Adrenal gland (tissue), 12 donors: ENCODE data around the gene OXGR1. TPM values are rescaled to one million over a fixed set of nuclear protein-coding genes. Genes with fewer than 3 reads are reported as not detected.
A peak's percentile ranks its signal among the peaks of the same experiment; 100 is the strongest.

Experiments
- DNase-seq, 7 donors: peaks; one replicate each; pipeline ENCODE4 v3.0.0-alpha.2; 2019 to 2020
- H3K27ac ChIP-seq, 5 donors: fragments of 200-600 bp; sonication (generic) in 4 of 5; 1 replicate in 3 of 5; 2 replicates in 2 of 5; pipeline versions ENCODE4 v1.5.1 to v1.8.0; 2016 to 2020; ENCODE audit warnings: mild to moderate bottlenecking in 1 of 5
- H3K27me3 ChIP-seq: fragments of 200-600 bp; 2 replicates; pipeline ENCODE4 v1.8.0; 2021
- H3K36me3 ChIP-seq, 2 donors: fragments of 200-600 bp; replicated peaks in 1 of 2; 1 replicate in 1 of 2; 2 replicates in 1 of 2; pipeline versions ENCODE4 v1.5.1 to v1.8.0; 2018 to 2022
- H3K4me1 ChIP-seq, 2 donors: fragments of 200-600 bp; replicated peaks in 1 of 2; 1 replicate in 1 of 2; 2 replicates in 1 of 2; pipeline versions ENCODE4 v1.5.1 to v1.8.0; 2018 to 2021
- H3K4me3 ChIP-seq, 4 donors: fragments of 200-600 bp; sonication (generic) in 3 of 4; one replicate each; pipeline ENCODE4 v1.5.1; 2016 to 2018
- H3K9me3 ChIP-seq, 3 donors: fragments of 200-600 bp; sonication (generic) in 1 of 3; replicated peaks in 1 of 3; 1 replicate in 2 of 3; 2 replicates in 1 of 3; pipeline versions ENCODE4 v1.5.1 to v1.8.0; 2016 to 2021
- CTCF ChIP-seq, 6 experiments: fragments of 450-650 bp in 4 of 6; fragments of 200-600 bp in 2 of 6; sonication (generic) in 1 of 6; IDR thresholded peaks; 1 replicate in 5 of 6; 2 replicates in 1 of 6; pipeline versions ENCODE4 v1.5.1 to v1.8.0; 2016 to 2021; ENCODE audit warnings: antibody characterized with exemption in 6 of 6, mild to moderate bottlenecking in 2 of 6, moderate library complexity in 1 of 6
- POLR2A ChIP-seq, 2 donors: fragments of 450-650 bp; IDR thresholded peaks; one replicate each; pipeline ENCODE4 v1.6.1; 2017; ENCODE audit warnings: antibody characterized with exemption in 2 of 2, mild to moderate bottlenecking in 2 of 2, moderate library complexity in 1 of 2
- WGBS, 4 donors: extraction: QIAGEN DNeasy Blood & Tissue Kit in 2 of 4; methylation state at CpG; one replicate each; pipeline versions ENCODE4 v1.1.5 to v1.1.7; 2013 to 2017; 5-methylcytosine and 5-hydroxymethylcytosine counted together
- intact Hi-C, 2 donors: fragments of 100-400 bp; cut with DNase I; formaldehyde crosslinking; loops; one replicate each; pipeline versions ENCODE4 v1.14.1 to v1.15.0; 2022 to 2023
- polyA plus RNA-seq, 3 donors: library from polyadenylated mRNA; stranded (reverse); fragments of 200-250 nt in 2 of 3; fragments of 350-450 nt in 1 of 3; fragmentation: Illumina TruSeq in 1 of 3; extraction: RNeasy Lipid Tissue Mini Kit (QIAGEN cat#74804) in 1 of 3; gene quantifications; one replicate each; pipeline ENCODE4 v1.2.3, GENCODE V29; 2013 to 2014
- total RNA-seq, 9 donors: library from RNA; depleted of rRNA in 4 of 9; stranded (reverse); fragments of >200 nt in 4 of 9; fragments of 120-200 nt in 1 of 9; fragmentation: NEBNext Ultra II Directional in 1 of 9; extraction: Animal tissue kit (Norgen Biotek cat#: 25700) in 1 of 9; gene quantifications; one replicate each; pipeline versions ENCODE4 v1.1.0 to v1.2.4, GENCODE V29; 2013 to 2023
- donor health status: healthy with polysubstance abuse.
- donor health status: Bipolar disorder and iron deficiency.
- donor health status: DM: yes; HTN: yes; CAD: no.
- donor health status: DM: no; HTN: no; CAD: no.
- donor health status: DM: no; HTN: no; CAD: no.
- donor health status: DM: yes; HTN: yes; CAD: no.

OXGR1 gene
- total and polyA plus RNA-seq, 12 donors = 0.11 to 0.13 TPM; not detected in 10

- DNase-seq = peak in 1 of 7 donors; percentile 20
- 51 to 63% (median 58%) methylated on average over 6 of the region's 6 CpGs for WGBS, 4 donors
- no peak overlapping the region for H3K4me3 ChIP-seq
- intact Hi-C loops = no loop called here
- no peaks in the 10 kb centered on the region for H3K9me3 ChIP-seq
- no peak for TF ChIP-seq CTCF (IDR thresholded peaks at IDR 0.05)
- TF ChIP-seq POLR2A (IDR thresholded peaks at IDR 0.05) = no peak
- H3K27me3 ChIP-seq = no peaks in the 10 kb centered on the region
- peaks cover 0 to 2% of the 10 kb centered on the region in 2 donors for H3K4me1 ChIP-seq
- H3K27ac ChIP-seq = no peak overlapping the region
- H3K36me3 ChIP-seq = no peaks in the 10 kb centered on the region
These were observed 7.4 kb upstream of the OXGR1 start for GRCh38 chr13:97001636-97002035.

- peaks cover 6% of the 10 kb centered on the region for H3K27me3 ChIP-seq
- intact Hi-C loops = no loop called here
- H3K36me3 ChIP-seq = no peaks in the 10 kb centered on the region
- H3K4me1 ChIP-seq = peaks cover 0 to 2% of the 10 kb centered on the region in 2 donors
- no peak for TF ChIP-seq CTCF (IDR thresholded peaks at IDR 0.05)
- no peak for TF ChIP-seq POLR2A (IDR thresholded peaks at IDR 0.05)
- H3K4me3 ChIP-seq = no peak overlapping the region
- H3K9me3 ChIP-seq = no peaks in the 10 kb centered on the region
- H3K27ac ChIP-seq = no peak overlapping the region
- DNase-seq = no peak
- 69 to 75% (median 71%) methylated on average over 5 of the region's 5 CpGs for WGBS, 4 donors
These were observed 6.1 kb upstream of the OXGR1 start for GRCh38 chr13:97000295-97000925.

GRCh38 chr13:96999091-96999490 is 4.8 kb upstream of the OXGR1 start:
- no peak for DNase-seq
- no peak overlapping the region for H3K27ac ChIP-seq
- no peaks in the 10 kb centered on the region for H3K9me3 ChIP-seq
- 96 to 98% (median 97%) methylated on average over 2 of the region's 2 CpGs for WGBS, 4 donors
- H3K4me3 ChIP-seq = no peak overlapping the region
- intact Hi-C loops = no loop called here
- H3K4me1 ChIP-seq = peaks cover 6% of the 10 kb centered on the region in 2 donors
- peaks cover 14% of the 10 kb centered on the region for H3K27me3 ChIP-seq
- no peaks in the 10 kb centered on the region for H3K36me3 ChIP-seq
- TF ChIP-seq POLR2A (IDR thresholded peaks at IDR 0.05) (no peak), CTCF (IDR thresholded peaks at IDR 0.05) (no peak)

GRCh38 chr13:96998051-96998450 is 3.8 kb upstream of the OXGR1 start:
- no peak for DNase-seq
- H3K4me1 ChIP-seq = peaks cover 9 to 12% of the 10 kb centered on the region in 2 donors
- H3K27me3 ChIP-seq = peaks cover 16% of the 10 kb centered on the region
- no peak overlapping the region for H3K27ac ChIP-seq
- WGBS, 4 donors = 76 to 84% (median 83%) methylated on average over 2 of the region's 2 CpGs
- no peaks in the 10 kb centered on the region for H3K9me3 ChIP-seq
- intact Hi-C loops = no loop called here
- H3K4me3 ChIP-seq = no peak overlapping the region
- H3K36me3 ChIP-seq = no peaks in the 10 kb centered on the region
- TF ChIP-seq CTCF (IDR thresholded peaks at IDR 0.05) = no peak
- no peak for TF ChIP-seq POLR2A (IDR thresholded peaks at IDR 0.05)
